ENCODE results near the gene THRB.

GRCh38 chr3:24390169-24391130 is 104.2 kb downstream of the THRB start:
- TF ChIP-seq CTCF (IDR thresholded peaks at IDR 0.05; ENCODE audit: low read length) (no peak), EZH2 (IDR thresholded peaks at IDR 0.05; ENCODE audit: borderline replicate concordance, low read length) (no peak)
